Activated CD8-positive, alpha-beta memory T cell treated with anti-CD3 and anti-CD28 coated beads for 1 hour (primary cell): ENCODE data around the gene IL34.
A peak's percentile ranks its signal among the peaks of the same experiment; 100 is the strongest.
"Not testable (repeated sequence)": the region's sequence is repeated elsewhere in the genome, so short reads cannot be mapped to it uniquely, and the experiment has no call there.

Experiments
- DNase-seq, 2 donors: peaks; one replicate each; pipeline ENCODE4 v3.0.0-alpha.2; 2020; ENCODE audit warnings: low read depth in 1 of 2; ENCODE audit errors: extremely low read depth in 1 of 2

IL34 gene

GRCh38 chr16:70630960-70631745, 15.2 kb upstream of the IL34 start:
- DNase-seq, result no peak

- no peak for DNase-seq
Observed at GRCh38 chr16:70632273-70632672, 14.1 kb upstream of the IL34 start.

- DNase-seq, result not testable (repeated sequence)
Observed at GRCh38 chr16:70633617-70634016, 12.7 kb upstream of the IL34 start.

- DNase-seq, result no peak
Observed at GRCh38 chr16:70634861-70635260, 11.5 kb upstream of the IL34 start.

GRCh38 chr16:70635336-70636016, 10.9 kb upstream of the IL34 start:
- no peak for DNase-seq

- DNase-seq, result no peak
Observed at GRCh38 chr16:70638814-70639792, 7.3 kb upstream of the IL34 start.

- DNase-seq, result no peak
Observed at GRCh38 chr16:70642633-70643032, 3.7 kb upstream of the IL34 start.

GRCh38 chr16:70643264-70643663, 3.1 kb upstream of the IL34 start:
- DNase-seq, result not testable (repeated sequence)

GRCh38 chr16:70644763-70645597, 1.4 kb upstream of the IL34 start:
- DNase-seq, result no peak

- DNase-seq, result no peak
Observed at GRCh38 chr16:70647441-70648359, 1.3 kb downstream of the IL34 start.

GRCh38 chr16:70648606-70649005, 2.2 kb downstream of the IL34 start:
- no peak for DNase-seq

- no peak for DNase-seq
Observed at GRCh38 chr16:70649300-70649699, 2.9 kb downstream of the IL34 start.

- no peak for DNase-seq
Observed at GRCh38 chr16:70650216-70650615, 3.9 kb downstream of the IL34 start.

- DNase-seq, result no peak
Observed at GRCh38 chr16:70651524-70651923, 5.2 kb downstream of the IL34 start.

GRCh38 chr16:70652322-70652721, 6.0 kb downstream of the IL34 start:
- DNase-seq, result no peak

- no peak for DNase-seq
Observed at GRCh38 chr16:70653406-70653805, 7.0 kb downstream of the IL34 start.

- DNase-seq, result peak; percentile 55 to 61
Observed at GRCh38 chr16:70653809-70654771, 7.7 kb downstream of the IL34 start.

- DNase-seq, result no peak
Observed at GRCh38 chr16:70656065-70656711, 9.8 kb downstream of the IL34 start.
